Breast epithelium (tissue), 4 donors: Measurements from ENCODE around the gene BGLAP. TPM values are rescaled to one million over a fixed set of nuclear protein-coding genes. Genes with fewer than 3 reads are reported as not detected.

Experiments
- DNase-seq, 2 donors: peaks; one replicate each; pipeline ENCODE4 v3.0.0-alpha.2; 2019; ENCODE audit warnings: low spot score in 2 of 2
- H3K27ac ChIP-seq, 2 donors: fragments of 200-600 bp; sonication (generic) in 1 of 2; one replicate each; pipeline ENCODE4 v1.5.1; 2016 to 2019; ENCODE audit warnings: mild to moderate bottlenecking in 1 of 2
- H3K27me3 ChIP-seq, 2 donors: fragments of 200-600 bp; sonication (generic) in 1 of 2; one replicate each; pipeline versions ENCODE4 v1.5.1 to v1.6.0; 2017 to 2019; ENCODE audit warnings: control low read depth in 1 of 2, mild to moderate bottlenecking in 1 of 2
- H3K36me3 ChIP-seq: fragments of 200-600 bp; one replicate; pipeline ENCODE4 v1.5.1; 2019
- H3K4me1 ChIP-seq, 2 donors: fragments of 200-600 bp; sonication (generic); one replicate each; pipeline ENCODE4 v1.5.1; 2016 to 2019; ENCODE audit warnings: control low read depth in 1 of 2
- H3K4me3 ChIP-seq, 3 donors: fragments of 200-600 bp; sonication (generic); 1 replicate in 2 of 3; 2 replicates in 1 of 3; pipeline ENCODE4 v1.5.1; 2016 to 2019; ENCODE audit warnings: mild to moderate bottlenecking in 3 of 3, moderate library complexity in 2 of 3
- H3K9me3 ChIP-seq, 2 donors: fragments of 200-600 bp; sonication (generic) in 1 of 2; one replicate each; pipeline ENCODE4 v1.5.1; 2016 to 2019; ENCODE audit warnings: control low read depth in 1 of 2
- CTCF ChIP-seq, 3 donors: fragments of 450-650 bp; IDR thresholded peaks; one replicate each; pipeline ENCODE4 v1.5.1; 2016 to 2017; ENCODE audit warnings: antibody characterized with exemption in 3 of 3, mild to moderate bottlenecking in 3 of 3, moderate library complexity in 3 of 3
- POLR2A ChIP-seq: fragments of 450-650 bp; IDR thresholded peaks from one replicate; pipeline ENCODE4 v1.6.1; 2016; ENCODE audit warnings: antibody characterized with exemption, mild to moderate bottlenecking, moderate library complexity
- POLR2AphosphoS5 ChIP-seq, 3 donors: sonication (generic); formaldehyde crosslinking; IDR thresholded peaks; one replicate each; pipeline ENCODE4 v1.6.1; 2017; ENCODE audit warnings: antibody characterized with exemption in 3 of 3
- intact Hi-C: fragments of 100-400 bp; cut with DNase I; formaldehyde crosslinking; loops from one replicate; pipeline ENCODE4 v1.15.1; 2023; ENCODE audit warnings: low total_unique reads
- total RNA-seq, 3 donors: library from RNA; depleted of rRNA; stranded (reverse); fragments of >200 nt; gene quantifications; one replicate each; pipeline ENCODE4 v1.1.0, GENCODE V29; 2016

BGLAP gene
- total RNA-seq, 3 donors from 2014 or later: 0.32 to 2.9 (median 0.98) TPM

GRCh38 chr1:156263288-156263655, 21.3 kb downstream of the BGLAP start:
- Histone ChIP-seq H3K4me1 (no peaks in the 10 kb centered on the region), H3K27me3 (no peaks in the 10 kb centered on the region), H3K9me3 (no peaks in the 10 kb centered on the region), H3K27ac (no peak overlapping the region), H3K36me3 (peaks cover 33% of the 10 kb centered on the region), H3K4me3 (no peak overlapping the region)
- intact Hi-C loops: no loop called here
- TF ChIP-seq CTCF (IDR thresholded peaks at IDR 0.05) (no peak), POLR2A (no peak), POLR2AphosphoS5 (IDR thresholded peaks at IDR 0.05) (no peak)
- no peak for DNase-seq

GRCh38 chr1:156266051-156266450, 24.1 kb downstream of the BGLAP start:
- Histone ChIP-seq H3K27ac (no peak overlapping the region), H3K4me1 (no peaks in the 10 kb centered on the region), H3K27me3 (no peaks in the 10 kb centered on the region), H3K36me3 (peaks cover 17% of the 10 kb centered on the region), H3K9me3 (no peaks in the 10 kb centered on the region), H3K4me3 (no peak overlapping the region)
- no peak for TF ChIP-seq POLR2AphosphoS5 (IDR thresholded peaks at IDR 0.05)
- TF ChIP-seq POLR2A: no peak
- no peak for TF ChIP-seq CTCF (IDR thresholded peaks at IDR 0.05)
- intact Hi-C loops: no loop called here
- DNase-seq: no peak

- DNase-seq: no peak
- intact Hi-C loops: no loop called here
- Histone ChIP-seq H3K4me3 (no peak overlapping the region), H3K4me1 (no peaks in the 10 kb centered on the region), H3K9me3 (no peaks in the 10 kb centered on the region), H3K27me3 (no peaks in the 10 kb centered on the region), H3K27ac (no peak overlapping the region), H3K36me3 (peaks cover 20% of the 10 kb centered on the region)
- TF ChIP-seq POLR2A: no peak
- TF ChIP-seq CTCF (IDR thresholded peaks at IDR 0.05): no peak
- no peak for TF ChIP-seq POLR2AphosphoS5 (IDR thresholded peaks at IDR 0.05)
These were observed 26.4 kb downstream of the BGLAP start for GRCh38 chr1:156268336-156268735.

GRCh38 chr1:156270314-156270713, 28.3 kb downstream of the BGLAP start:
- Histone ChIP-seq H3K9me3 (no peaks in the 10 kb centered on the region), H3K4me1 (no peaks in the 10 kb centered on the region), H3K27ac (no peak overlapping the region), H3K27me3 (no peaks in the 10 kb centered on the region), H3K36me3 (peaks cover 20% of the 10 kb centered on the region), H3K4me3 (no peak overlapping the region)
- intact Hi-C loops: no loop called here
- no peak for TF ChIP-seq CTCF (IDR thresholded peaks at IDR 0.05)
- no peak for TF ChIP-seq POLR2AphosphoS5 (IDR thresholded peaks at IDR 0.05)
- TF ChIP-seq POLR2A: no peak
- DNase-seq: no peak

GRCh38 chr1:156276532-156276931, 34.5 kb downstream of the BGLAP start:
- no peak for TF ChIP-seq CTCF (IDR thresholded peaks at IDR 0.05)
- intact Hi-C loops: no loop called here
- H3K4me3 ChIP-seq: no peak overlapping the region
- H3K4me1 ChIP-seq: peaks cover 0 to 6% of the 10 kb centered on the region in 2 donors
- no peak for DNase-seq
- H3K27me3 ChIP-seq: no peaks in the 10 kb centered on the region
- no peak overlapping the region for H3K27ac ChIP-seq
- H3K9me3 ChIP-seq: no peaks in the 10 kb centered on the region
- H3K36me3 ChIP-seq: peaks cover 4% of the 10 kb centered on the region
